OCI-LY1 (cell line): ENCODE measurements around the gene VGF.

Experiments
- H2AFZ ChIP-seq: fragments of 200-600 bp; sonication (generic), shearing (Covaris generic); 2 replicates; pipeline ENCODE4 v1.6.0; 2014; ENCODE audit warnings: antibody characterized with exemption, mild to moderate bottlenecking, low read length
- H3F3A ChIP-seq: fragments of 200-600 bp; sonication (generic), shearing (Covaris generic); 2 replicates; pipeline ENCODE4 v1.6.0; 2014; ENCODE audit warnings: mild to moderate bottlenecking, antibody characterized with exemption, low read length, moderate library complexity; ENCODE audit not compliant: insufficient read depth
- H3K27ac ChIP-seq: fragments of 200-600 bp; sonication (generic); 2 replicates; pipeline ENCODE4 v1.5.1; 2014; ENCODE audit warnings: low read length, mixed run types, mild to moderate bottlenecking, low read depth; ENCODE audit not compliant: poor library complexity, severe bottlenecking
- H3K27me3 ChIP-seq: fragments of 200-600 bp; sonication (generic); 2 replicates; pipeline ENCODE4 v1.6.0; 2014; ENCODE audit warnings: antibody characterized with exemption, mild to moderate bottlenecking, low read length, moderate library complexity; ENCODE audit not compliant: insufficient read depth
- H3K36me3 ChIP-seq: fragments of 200-600 bp; sonication (generic); 2 replicates; pipeline ENCODE4 v1.6.1; 2014; ENCODE audit warnings: mild to moderate bottlenecking, antibody characterized with exemption, low read length, moderate library complexity, mixed read lengths; ENCODE audit not compliant: insufficient read depth
- H3K4me1 ChIP-seq: fragments of 200-600 bp; sonication (generic); 2 replicates; pipeline ENCODE4 v1.5.1; 2014; ENCODE audit warnings: mild to moderate bottlenecking, low read length, moderate library complexity; ENCODE audit not compliant: insufficient read depth, severe bottlenecking
- H3K4me2 ChIP-seq: fragments of 200-600 bp; sonication (generic), shearing (Covaris generic); 2 replicates; pipeline ENCODE4 v1.6.1; 2014; ENCODE audit warnings: low read length
- H3K4me3 ChIP-seq: fragments of 200-600 bp; sonication (generic); 2 replicates; pipeline ENCODE4 v1.5.1; 2014; ENCODE audit warnings: low read length, low read depth, mild to moderate bottlenecking, mixed read lengths; ENCODE audit not compliant: poor library complexity, severe bottlenecking
- H3K79me2 ChIP-seq: fragments of 200-600 bp; shearing (Covaris generic); 2 replicates; pipeline ENCODE4 v1.6.1; 2016; ENCODE audit warnings: mixed run types, low read length, mixed read lengths; ENCODE audit not compliant: insufficient read depth
- H3K9ac ChIP-seq: fragments of 200-600 bp; sonication (generic), shearing (Covaris generic); 2 replicates; pipeline ENCODE4 v1.6.1; 2014; ENCODE audit warnings: mild to moderate bottlenecking, low read length, mixed read lengths
- H3K9me2 ChIP-seq: fragments of 200-600 bp; sonication (generic), shearing (Covaris generic); 2 replicates; pipeline ENCODE4 v1.6.1; 2014; ENCODE audit warnings: low read depth, mild to moderate bottlenecking, low read length, mixed read lengths
- H3K9me3 ChIP-seq: fragments of 200-600 bp; shearing (Covaris generic); 2 replicates; pipeline ENCODE4 v1.6.1; 2014; ENCODE audit warnings: low read length, mixed read lengths
- H4K20me1 ChIP-seq: fragments of 200-600 bp; sonication (generic), shearing (Covaris generic); 2 replicates; pipeline ENCODE4 v1.6.0; 2016; ENCODE audit warnings: mild to moderate bottlenecking, low read length; ENCODE audit not compliant: insufficient read depth
- CTCF ChIP-seq: fragments of 200-600 bp; sonication (generic), shearing (Covaris generic); IDR thresholded peaks from 2 replicates; pipeline ENCODE4 v1.5.1; 2017; ENCODE audit warnings: mild to moderate bottlenecking, antibody characterized with exemption, low read length, moderate library complexity, mixed read lengths
- EZH2 ChIP-seq: fragments of 200-600 bp; sonication (generic), shearing (Covaris generic); IDR thresholded peaks from 2 replicates; pipeline ENCODE4 v1.8.0; 2017; ENCODE audit warnings: borderline replicate concordance, mixed run types, mild to moderate bottlenecking, antibody characterized with exemption, low read length, moderate library complexity, mixed read lengths

The VGF gene

GRCh38 chr7:101129603-101130117 is 35.7 kb downstream of the VGF start:
- Histone ChIP-seq H4K20me1 (no peaks in the 10 kb centered on the region), H3K4me3 (no peak overlapping the region), H3K4me2 (no peak overlapping the region), H3K4me1 (peaks cover 14% of the 10 kb centered on the region), H3K36me3 (no peaks in the 10 kb centered on the region), H3K9me3 (no peaks in the 10 kb centered on the region), H3F3A (no peaks in the 10 kb centered on the region), H3K9ac (no peak overlapping the region), H3K27ac (no peak overlapping the region), H3K9me2 (no peaks in the 10 kb centered on the region), H3K27me3 (peaks cover 3% of the 10 kb centered on the region), H3K79me2 (no peaks in the 10 kb centered on the region), H2AFZ (no peak overlapping the region)
- TF ChIP-seq CTCF (no peak), EZH2 (no peak)

GRCh38 chr7:101128040-101128834 is 37.1 kb downstream of the VGF start:
- Histone ChIP-seq H3F3A (no peaks in the 10 kb centered on the region), H3K79me2 (no peaks in the 10 kb centered on the region), H4K20me1 (no peaks in the 10 kb centered on the region), H3K4me3 (no peak overlapping the region), H3K9ac (no peak overlapping the region), H3K4me2 (no peak overlapping the region), H3K4me1 (peaks cover 14% of the 10 kb centered on the region), H3K9me3 (no peaks in the 10 kb centered on the region), H3K36me3 (no peaks in the 10 kb centered on the region), H3K27me3 (peaks cover 5% of the 10 kb centered on the region), H3K9me2 (no peaks in the 10 kb centered on the region), H2AFZ (no peak overlapping the region), H3K27ac (no peak overlapping the region)
- TF ChIP-seq EZH2 (no peak), CTCF (no peak; the same call in 1 of the 2 replicates)

- Histone ChIP-seq H3K9ac (no peak overlapping the region), H2AFZ (no peak overlapping the region), H3K27me3 (peaks cover 5% of the 10 kb centered on the region), H4K20me1 (no peaks in the 10 kb centered on the region), H3F3A (no peaks in the 10 kb centered on the region), H3K27ac (no peak overlapping the region), H3K79me2 (no peaks in the 10 kb centered on the region), H3K4me2 (no peak overlapping the region; the same call in 1 of the 2 replicates), H3K4me1 (peaks cover 14% of the 10 kb centered on the region), H3K4me3 (no peak overlapping the region), H3K9me3 (no peaks in the 10 kb centered on the region), H3K36me3 (no peaks in the 10 kb centered on the region), H3K9me2 (no peaks in the 10 kb centered on the region)
- TF ChIP-seq CTCF (no peak), EZH2 (no peak)
Measured at GRCh38 chr7:101127460-101128039, 37.8 kb downstream of the VGF start.
